Mammary epithelial cell (primary cell): ENCODE data around the gene NF1.

ENCODE experiments used
- EZH2 ChIP-seq: IDR thresholded peaks from 2 replicates; pipeline ENCODE4 v1.6.1; 2012; ENCODE audit warnings: low read length, inconsistent platforms, borderline replicate concordance
- TF ChIP-seq, protein P1 (sequence below), 2 donors: IDR thresholded peaks in 1 of 2; conservative IDR thresholded peaks in 1 of 2; 2 replicates each; pipeline ENCODE4 v1.5.1; 2011 to 2012; ENCODE audit warnings: inconsistent platforms in 2 of 2, low read length in 2 of 2, mild to moderate bottlenecking in 2 of 2, control low read depth in 1 of 2, low read depth in 1 of 2; ENCODE audit not compliant: insufficient read depth in 1 of 2; ENCODE audit errors: extremely low read depth in 1 of 2

DNA sequence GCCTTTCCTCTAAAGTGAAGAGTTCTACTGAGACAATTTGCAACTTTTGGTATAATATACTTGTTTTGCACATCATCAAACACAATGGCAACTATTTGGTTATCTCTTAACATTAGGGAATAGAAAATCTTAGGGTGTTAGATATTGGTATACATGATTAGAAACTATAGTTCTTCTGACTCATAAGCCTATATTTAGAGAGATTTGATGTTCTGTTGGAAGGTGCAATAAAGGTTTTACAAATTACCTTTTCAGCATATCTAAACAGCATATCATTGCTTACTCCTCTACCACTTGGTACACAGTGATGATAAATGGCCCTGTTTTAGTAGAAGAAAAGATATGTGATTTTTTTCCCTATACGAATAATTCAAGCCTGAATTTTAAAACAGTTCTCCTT, 212.9 kb downstream of the NF1 start:
- TF ChIP-seq, protein P1, sequence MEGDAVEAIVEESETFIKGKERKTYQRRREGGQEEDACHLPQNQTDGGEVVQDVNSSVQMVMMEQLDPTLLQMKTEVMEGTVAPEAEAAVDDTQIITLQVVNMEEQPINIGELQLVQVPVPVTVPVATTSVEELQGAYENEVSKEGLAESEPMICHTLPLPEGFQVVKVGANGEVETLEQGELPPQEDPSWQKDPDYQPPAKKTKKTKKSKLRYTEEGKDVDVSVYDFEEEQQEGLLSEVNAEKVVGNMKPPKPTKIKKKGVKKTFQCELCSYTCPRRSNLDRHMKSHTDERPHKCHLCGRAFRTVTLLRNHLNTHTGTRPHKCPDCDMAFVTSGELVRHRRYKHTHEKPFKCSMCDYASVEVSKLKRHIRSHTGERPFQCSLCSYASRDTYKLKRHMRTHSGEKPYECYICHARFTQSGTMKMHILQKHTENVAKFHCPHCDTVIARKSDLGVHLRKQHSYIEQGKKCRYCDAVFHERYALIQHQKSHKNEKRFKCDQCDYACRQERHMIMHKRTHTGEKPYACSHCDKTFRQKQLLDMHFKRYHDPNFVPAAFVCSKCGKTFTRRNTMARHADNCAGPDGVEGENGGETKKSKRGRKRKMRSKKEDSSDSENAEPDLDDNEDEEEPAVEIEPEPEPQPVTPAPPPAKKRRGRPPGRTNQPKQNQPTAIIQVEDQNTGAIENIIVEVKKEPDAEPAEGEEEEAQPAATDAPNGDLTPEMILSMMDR (conservative IDR thresholded peaks at IDR 0.05 in 1 of 2, IDR thresholded peaks at IDR 0.05 in 1 of 2; ENCODE audit: extremely low read depth in 1 of 2, insufficient read depth in 1 of 2, low read depth in 1 of 2, low read length in 2 of 2), result no peak
- no peak for TF ChIP-seq EZH2
